Heart left ventricle (tissue), 16 donors: ENCODE data around the gene PRRG3. TPM values are rescaled to one million over a fixed set of nuclear protein-coding genes. Genes with fewer than 3 reads are reported as not detected.
A peak's percentile ranks its signal among the peaks of the same experiment; 100 is the strongest.

Experiments
- ATAC-seq, 4 donors: fragments of 200-7000 bp; cut with Tn5 transposase; one replicate each; pipeline ENCODE4 v1.9.1; 2020 to 2022; ENCODE audit warnings: moderate library complexity in 4 of 4, mild to moderate bottlenecking in 3 of 4, moderate number of reproducible peaks in 1 of 4
- DNase-seq, 5 donors: peaks; one replicate each; pipeline ENCODE4 v3.0.0-alpha.2; 2020
- H3K27ac ChIP-seq, 12 donors: fragments of 200-600 bp; sonication (generic) in 4 of 12; one replicate each; pipeline versions ENCODE4 v1.5.0 to v1.8.0; 2016 to 2022; ENCODE audit warnings: mild to moderate bottlenecking in 2 of 12
- H3K27me3 ChIP-seq, 9 donors: fragments of 200-600 bp; sonication (generic) in 2 of 9; one replicate each; pipeline versions ENCODE4 v1.5.1 to v1.8.0; 2016 to 2022; ENCODE audit warnings: mild to moderate bottlenecking in 3 of 9
- H3K36me3 ChIP-seq, 9 donors: fragments of 200-600 bp; sonication (generic) in 2 of 9; one replicate each; pipeline versions ENCODE4 v1.5.0 to v1.8.0; 2018 to 2022; ENCODE audit warnings: mild to moderate bottlenecking in 2 of 9
- H3K4me1 ChIP-seq, 12 donors: fragments of 200-600 bp; sonication (generic) in 4 of 12; one replicate each; pipeline versions ENCODE4 v1.5.0 to v1.8.0; 2016 to 2022; ENCODE audit warnings: mild to moderate bottlenecking in 3 of 12
- H3K4me3 ChIP-seq, 12 donors: fragments of 200-600 bp; sonication (generic) in 4 of 12; one replicate each; pipeline versions ENCODE4 v1.5.0 to v1.8.0; 2017 to 2022; ENCODE audit warnings: mild to moderate bottlenecking in 9 of 12, moderate library complexity in 4 of 12
- H3K9me3 ChIP-seq, 12 donors: fragments of 200-600 bp; sonication (generic) in 4 of 12; one replicate each; pipeline versions ENCODE4 v1.5.0 to v1.8.0; 2016 to 2022; ENCODE audit warnings: mild to moderate bottlenecking in 1 of 12
- POLR2A ChIP-seq, 2 donors: fragments of 450-650 bp; IDR thresholded peaks; one replicate each; pipeline ENCODE4 v1.6.1; 2017; ENCODE audit warnings: antibody characterized with exemption in 2 of 2, mild to moderate bottlenecking in 2 of 2, moderate library complexity in 2 of 2
- WGBS, 4 donors: extraction: QIAGEN DNeasy Blood & Tissue Kit in 2 of 4; methylation state at CpG; one replicate each; pipeline versions ENCODE4 v1.1.5 to v1.1.7; 2013 to 2018; 5-methylcytosine and 5-hydroxymethylcytosine counted together
- intact Hi-C, 10 donors: fragments of 100-400 bp; cut with DNase I; formaldehyde crosslinking; loops; one replicate each; pipeline versions ENCODE4 v1.11.1 to v1.14.2; 2022
- polyA plus RNA-seq, 2 donors: library from polyadenylated mRNA; stranded (reverse); fragments of 200-250 nt; gene quantifications; one replicate each; pipeline ENCODE4 v1.2.3, GENCODE V29; 2013
- total RNA-seq, 9 donors: library from RNA; depleted of rRNA in 2 of 9; stranded (reverse); fragments of >200 nt in 2 of 9; fragmentation: NEBNext Ultra II Directional in 3 of 9; extraction: Animal tissue kit (Norgen Biotek cat#: 25700) in 3 of 9; gene quantifications; one replicate each; pipeline versions ENCODE4 v1.1.0 to v1.2.4, GENCODE V29; 2016 to 2023
- TF ChIP-seq, protein P1 (sequence below), 12 donors: fragments of 200-600 bp; sonication (generic) in 4 of 12; IDR thresholded peaks; one replicate each; pipeline versions ENCODE4 v1.5.0 to v1.8.0; 2018 to 2022; ENCODE audit warnings: antibody characterized with exemption in 12 of 12, mild to moderate bottlenecking in 5 of 12
- donor health status: ischemic (EF 13 %, LVEDD 7.1; RV severe dilation, severe dysfunction).
- donor health status: healthy with polysubstance abuse.
- donor health status: DM: no; HTN: yes; CAD: no.
- donor health status: DM: no; HTN: no; CAD: no.
- donor health status: ischemic (EF 25% LVEDD 6.9; RV normal size, moderate dysfunction).
- donor health status: ischemic (EF 25% LVEDD 5.7; RV mildly dilated, moderate dysfunction).
- donor health status: healthy.
- donor health status: DM: yes; HTN: yes; CAD: no.
- donor health status: ischemic (EF 35%, LVEDD 5.7; RV mildly dilated, moderate dysfunction).
- donor health status: nonischemic (EF 11% LVEDD 7.7; RV severe dilation, severe dysfunction).
- donor health status: DM: yes; HTN: yes; CAD: no.
- donor health status: PGD.
- donor health status: ischemic (EF 29% LVEDD 5.4; RV normal size, mild dysfunction).
- donor health status: nonischemic (EF 23%, LVEDD 6.1; RV moderate dilation, normal function).

PRRG3 gene
- total and polyA plus RNA-seq, 11 donors: 0.61 to 5.7 (median 1.9) TPM

DNA sequence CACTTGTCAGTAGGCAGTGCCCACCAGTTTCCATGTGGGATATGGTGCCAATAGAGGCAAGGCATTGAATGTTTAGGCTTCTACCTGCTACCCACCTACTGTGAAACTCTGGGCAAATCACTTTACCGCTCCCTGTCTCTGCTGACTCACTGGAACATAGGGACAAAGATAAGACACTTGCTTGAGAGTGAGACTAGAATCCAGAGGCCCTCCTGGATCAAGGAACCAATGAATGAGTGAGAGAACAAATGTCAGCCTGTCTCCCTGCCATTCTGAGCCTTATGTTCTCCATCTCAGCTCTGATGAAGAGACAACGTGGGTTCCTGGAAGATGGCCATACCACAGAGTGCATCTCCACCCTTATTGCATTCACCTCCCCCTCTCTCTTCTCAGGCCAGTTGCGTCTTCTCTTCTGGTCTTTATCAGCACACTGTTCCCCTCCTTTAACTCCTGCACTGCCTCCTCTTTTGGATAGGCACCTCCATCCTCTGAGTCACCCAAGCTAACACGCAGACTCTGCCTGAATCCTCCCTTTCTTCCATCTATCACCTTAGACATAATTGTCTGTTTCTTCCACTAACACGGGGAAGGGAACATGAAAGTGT, 15.4 kb upstream of the PRRG3 start:
- ATAC-seq (no peak), DNase-seq (no peak)
- no peak for TF ChIP-seq POLR2A (IDR thresholded peaks at IDR 0.05)
- TF ChIP-seq, protein P1, sequence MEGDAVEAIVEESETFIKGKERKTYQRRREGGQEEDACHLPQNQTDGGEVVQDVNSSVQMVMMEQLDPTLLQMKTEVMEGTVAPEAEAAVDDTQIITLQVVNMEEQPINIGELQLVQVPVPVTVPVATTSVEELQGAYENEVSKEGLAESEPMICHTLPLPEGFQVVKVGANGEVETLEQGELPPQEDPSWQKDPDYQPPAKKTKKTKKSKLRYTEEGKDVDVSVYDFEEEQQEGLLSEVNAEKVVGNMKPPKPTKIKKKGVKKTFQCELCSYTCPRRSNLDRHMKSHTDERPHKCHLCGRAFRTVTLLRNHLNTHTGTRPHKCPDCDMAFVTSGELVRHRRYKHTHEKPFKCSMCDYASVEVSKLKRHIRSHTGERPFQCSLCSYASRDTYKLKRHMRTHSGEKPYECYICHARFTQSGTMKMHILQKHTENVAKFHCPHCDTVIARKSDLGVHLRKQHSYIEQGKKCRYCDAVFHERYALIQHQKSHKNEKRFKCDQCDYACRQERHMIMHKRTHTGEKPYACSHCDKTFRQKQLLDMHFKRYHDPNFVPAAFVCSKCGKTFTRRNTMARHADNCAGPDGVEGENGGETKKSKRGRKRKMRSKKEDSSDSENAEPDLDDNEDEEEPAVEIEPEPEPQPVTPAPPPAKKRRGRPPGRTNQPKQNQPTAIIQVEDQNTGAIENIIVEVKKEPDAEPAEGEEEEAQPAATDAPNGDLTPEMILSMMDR (IDR thresholded peaks at IDR 0.05): no peak
- Histone ChIP-seq H3K36me3 (no peaks in the 10 kb centered on the region), H3K4me1 (no peaks in the 10 kb centered on the region), H3K27me3 (peaks cover 0 to 21% (median 0%) of the 10 kb centered on the region in 9 donors), H3K27ac (no peak overlapping the region), H3K4me3 (no peak overlapping the region), H3K9me3 (no peaks in the 10 kb centered on the region)
- intact Hi-C loops: loop anchor here (2.0 to 10.0 kb wide), 5 partner anchors 175 to 529 kb away; no protein-coding TSS in a partner anchor
- WGBS, 4 donors: 60 to 82% (median 70%) methylated on average over 5 of the region's 5 CpGs

DNA sequence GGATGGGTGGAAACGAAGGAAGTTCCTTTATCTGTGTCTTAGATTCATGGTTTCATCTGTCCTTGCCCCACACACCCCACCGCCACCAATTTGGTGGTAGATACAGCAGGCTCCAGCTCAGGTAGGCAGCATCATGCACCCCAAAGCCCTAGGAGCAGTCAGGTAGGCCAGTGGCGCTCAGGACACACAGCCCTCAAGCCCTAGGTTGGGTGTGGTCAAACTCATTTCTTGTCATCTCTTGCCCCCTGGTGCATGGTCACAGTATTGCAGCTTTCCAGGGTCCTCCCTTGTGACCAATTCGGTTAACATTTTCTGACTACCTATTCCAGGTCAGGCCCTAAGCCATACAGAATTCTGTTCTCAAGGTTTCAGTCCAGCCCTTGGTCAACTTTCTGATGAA, 14.5 kb upstream of the PRRG3 start:
- H3K27ac ChIP-seq: no peak overlapping the region
- intact Hi-C loops: loop anchor here in 9 of 10 donors (2.0 to 10.0 kb wide), 5 partner anchors 176 to 530 kb away; no protein-coding TSS in a partner anchor
- H3K4me1 ChIP-seq: no peaks in the 10 kb centered on the region
- no peaks in the 10 kb centered on the region for H3K36me3 ChIP-seq
- no peak for TF ChIP-seq POLR2A (IDR thresholded peaks at IDR 0.05)
- TF ChIP-seq, protein P1 (IDR thresholded peaks at IDR 0.05): peak; percentile 39 to 63 (median 52)
- no peak overlapping the region for H3K4me3 ChIP-seq
- peaks cover 0 to 21% (median 0%) of the 10 kb centered on the region in 9 donors for H3K27me3 ChIP-seq
- ATAC-seq (peak; percentile 37 to 69 (median 58)), DNase-seq (peak in 1 of 5 donors; percentile 25)
- WGBS, 4 donors: 41 to 67% (median 47%) methylated on average over 3 to 4 of the region's 4 CpGs
- no peaks in the 10 kb centered on the region for H3K9me3 ChIP-seq

DNA sequence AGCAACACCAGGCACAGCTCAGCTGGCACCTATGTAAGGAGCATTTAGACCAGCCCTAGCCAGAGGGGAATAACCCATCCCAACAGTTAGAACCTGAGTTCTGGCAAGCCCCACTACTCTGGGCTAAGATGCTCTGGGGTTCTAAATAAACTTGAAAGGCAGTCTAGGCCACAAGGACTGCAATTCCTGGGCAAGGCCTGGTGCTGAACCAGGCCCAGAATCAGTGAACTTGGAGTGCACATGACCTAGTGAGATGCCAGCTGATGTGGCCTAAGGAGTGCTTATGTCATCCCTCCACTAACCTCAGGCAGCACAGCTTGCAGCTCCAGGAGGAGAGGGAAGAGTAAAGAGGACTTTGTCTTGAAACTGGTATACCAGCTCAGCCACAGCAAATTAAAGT, 7.6 kb upstream of the PRRG3 start:
- Histone ChIP-seq H3K27ac (no peak overlapping the region), H3K9me3 (no peaks in the 10 kb centered on the region), H3K36me3 (no peaks in the 10 kb centered on the region), H3K4me1 (no peaks in the 10 kb centered on the region), H3K4me3 (no peak overlapping the region), H3K27me3 (peaks cover 0 to 12% (median 0%) of the 10 kb centered on the region in 9 donors)
- intact Hi-C loops: loop anchor here in 2 of 10 donors (10.0 kb wide), 1 partner anchor 183 kb away; no protein-coding TSS in a partner anchor
- no peak for TF ChIP-seq POLR2A (IDR thresholded peaks at IDR 0.05)
- DNase-seq (no peak), ATAC-seq (no peak)

DNA sequence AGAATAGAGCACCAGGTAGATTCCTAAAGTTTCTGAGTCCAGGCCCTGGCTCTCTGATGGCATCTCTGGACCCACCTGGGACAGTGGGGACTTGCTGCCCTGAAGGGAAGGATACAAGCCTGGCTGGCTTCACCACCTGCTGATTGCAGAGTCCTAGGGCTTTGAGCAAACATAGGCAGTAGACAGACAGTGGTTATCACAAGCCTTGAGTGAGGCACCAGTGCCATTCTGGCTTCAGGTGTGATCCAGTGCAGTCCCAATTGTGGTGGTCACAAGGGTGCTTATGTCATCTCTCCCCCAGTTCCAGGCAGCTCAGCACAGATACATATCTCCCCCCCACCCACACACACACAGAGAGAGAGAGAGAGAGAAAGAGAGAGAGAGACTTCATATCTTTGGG, 6.6 kb upstream of the PRRG3 start:
- Histone ChIP-seq H3K4me3 (no peak overlapping the region), H3K27ac (no peak overlapping the region), H3K4me1 (no peaks in the 10 kb centered on the region), H3K9me3 (no peaks in the 10 kb centered on the region), H3K27me3 (peaks cover 0 to 2% (median 0%) of the 10 kb centered on the region in 9 donors), H3K36me3 (no peaks in the 10 kb centered on the region)
- ATAC-seq (no peak), DNase-seq (no peak)
- TF ChIP-seq POLR2A (IDR thresholded peaks at IDR 0.05): no peak
- TF ChIP-seq, protein P1 (IDR thresholded peaks at IDR 0.05): no peak
- intact Hi-C loops: loop anchor here in 2 of 10 donors (10.0 kb wide), 1 partner anchor 184 kb away; no protein-coding TSS in a partner anchor
